ENCODE measurements around the gene TMEM144. TPM values are rescaled to one million over a fixed set of nuclear protein-coding genes. Genes with fewer than 3 reads are reported as not detected.
A peak's percentile ranks its signal among the peaks of the same experiment; 100 is the strongest.

Gene TMEM144
- total RNA-seq, 1 donor = 8.0 TPM

DNA sequence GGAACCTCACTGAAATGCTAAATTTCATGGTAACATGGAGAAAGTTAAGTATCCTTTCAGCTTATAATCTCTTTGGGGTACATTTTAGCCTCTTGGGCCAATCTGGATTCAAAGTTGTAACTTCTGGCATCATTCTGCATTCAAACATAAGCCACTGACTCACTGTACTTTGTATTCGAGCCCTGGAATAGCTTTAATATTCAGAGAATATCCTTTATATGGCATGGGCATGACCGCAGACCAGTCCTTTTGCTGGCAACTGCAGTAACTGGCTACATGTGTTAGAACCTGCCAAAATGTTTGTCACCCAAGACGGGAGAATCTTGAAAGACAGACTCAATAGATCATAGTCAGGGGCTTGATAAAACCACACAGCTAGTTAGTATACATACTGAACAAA, 40.8 kb upstream of the TMEM144 start:
- H3K4me2 ChIP-seq (ENCODE audit: insufficient read depth, low read length) = peak overlapping the region; percentile 79
- H3K9me3 ChIP-seq (ENCODE audit: low read depth, low read length) = no peaks in the 10 kb centered on the region
- TF ChIP-seq, protein P1, sequence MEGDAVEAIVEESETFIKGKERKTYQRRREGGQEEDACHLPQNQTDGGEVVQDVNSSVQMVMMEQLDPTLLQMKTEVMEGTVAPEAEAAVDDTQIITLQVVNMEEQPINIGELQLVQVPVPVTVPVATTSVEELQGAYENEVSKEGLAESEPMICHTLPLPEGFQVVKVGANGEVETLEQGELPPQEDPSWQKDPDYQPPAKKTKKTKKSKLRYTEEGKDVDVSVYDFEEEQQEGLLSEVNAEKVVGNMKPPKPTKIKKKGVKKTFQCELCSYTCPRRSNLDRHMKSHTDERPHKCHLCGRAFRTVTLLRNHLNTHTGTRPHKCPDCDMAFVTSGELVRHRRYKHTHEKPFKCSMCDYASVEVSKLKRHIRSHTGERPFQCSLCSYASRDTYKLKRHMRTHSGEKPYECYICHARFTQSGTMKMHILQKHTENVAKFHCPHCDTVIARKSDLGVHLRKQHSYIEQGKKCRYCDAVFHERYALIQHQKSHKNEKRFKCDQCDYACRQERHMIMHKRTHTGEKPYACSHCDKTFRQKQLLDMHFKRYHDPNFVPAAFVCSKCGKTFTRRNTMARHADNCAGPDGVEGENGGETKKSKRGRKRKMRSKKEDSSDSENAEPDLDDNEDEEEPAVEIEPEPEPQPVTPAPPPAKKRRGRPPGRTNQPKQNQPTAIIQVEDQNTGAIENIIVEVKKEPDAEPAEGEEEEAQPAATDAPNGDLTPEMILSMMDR (IDR thresholded peaks at IDR 0.05; ENCODE audit: extremely low read depth, low read depth, low read length) = no peak
- peaks cover 2% of the 10 kb centered on the region for H4K20me1 ChIP-seq (ENCODE audit: insufficient read depth, low read length)
- H3K27me3 ChIP-seq (ENCODE audit: insufficient read depth, low read length) = no peaks in the 10 kb centered on the region
- no peak for DNase-seq (ENCODE audit: insufficient read length, low spot score, missing footprints)
- no peak overlapping the region for H2AFZ ChIP-seq (ENCODE audit: low read length)
- H3K36me3 ChIP-seq (ENCODE audit: insufficient read depth, low read length) = peaks cover 4% of the 10 kb centered on the region
- H3K4me1 ChIP-seq (ENCODE audit: insufficient read depth, low read length) = peaks cover 27% of the 10 kb centered on the region
- no peak overlapping the region for H3K27ac ChIP-seq (ENCODE audit: low read depth, low read length)
- H3K4me3 ChIP-seq (ENCODE audit: insufficient read depth, low read length) = peak overlapping the region; percentile 63
- H3K79me2 ChIP-seq (ENCODE audit: insufficient read depth, low read length) = peaks cover 23% of the 10 kb centered on the region

DNA sequence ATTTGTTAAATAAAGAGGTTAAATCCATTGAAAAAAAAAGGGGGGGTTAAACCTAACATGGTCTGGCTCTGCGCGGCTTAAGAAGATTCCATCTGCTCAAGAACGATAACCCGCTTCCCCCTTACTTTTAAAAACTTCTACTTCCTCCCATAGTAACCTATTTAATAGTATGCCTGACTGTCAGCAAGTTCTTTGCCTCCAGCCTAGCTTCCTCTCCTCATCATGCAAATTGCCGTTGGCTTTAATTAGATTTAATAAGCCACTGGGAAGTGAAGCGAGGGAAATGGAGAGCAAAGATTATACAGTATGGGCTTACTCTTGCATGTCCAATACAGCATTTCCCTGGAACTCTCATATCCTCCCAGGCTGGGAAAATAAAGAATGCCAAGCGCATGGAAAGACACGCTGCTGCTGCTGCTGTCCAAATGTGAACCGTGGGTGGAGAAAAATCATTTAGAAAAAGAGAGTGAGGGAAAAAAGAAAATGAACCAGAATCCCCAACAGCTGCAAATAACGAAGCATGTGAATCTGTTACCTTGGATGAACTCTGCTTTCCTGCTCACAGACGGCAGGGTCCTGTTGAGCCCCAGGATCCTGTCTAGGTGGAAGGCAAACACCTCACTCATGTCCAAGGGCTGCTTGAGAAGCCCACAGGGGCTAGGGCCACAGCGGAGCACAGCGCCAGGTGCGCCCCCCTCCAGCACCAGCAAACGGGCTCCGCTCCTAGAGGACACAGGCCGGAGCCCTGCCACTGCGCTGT, 40.2 kb upstream of the TMEM144 start:
- peaks cover 4% of the 10 kb centered on the region for H3K36me3 ChIP-seq (ENCODE audit: insufficient read depth, low read length)

DNA sequence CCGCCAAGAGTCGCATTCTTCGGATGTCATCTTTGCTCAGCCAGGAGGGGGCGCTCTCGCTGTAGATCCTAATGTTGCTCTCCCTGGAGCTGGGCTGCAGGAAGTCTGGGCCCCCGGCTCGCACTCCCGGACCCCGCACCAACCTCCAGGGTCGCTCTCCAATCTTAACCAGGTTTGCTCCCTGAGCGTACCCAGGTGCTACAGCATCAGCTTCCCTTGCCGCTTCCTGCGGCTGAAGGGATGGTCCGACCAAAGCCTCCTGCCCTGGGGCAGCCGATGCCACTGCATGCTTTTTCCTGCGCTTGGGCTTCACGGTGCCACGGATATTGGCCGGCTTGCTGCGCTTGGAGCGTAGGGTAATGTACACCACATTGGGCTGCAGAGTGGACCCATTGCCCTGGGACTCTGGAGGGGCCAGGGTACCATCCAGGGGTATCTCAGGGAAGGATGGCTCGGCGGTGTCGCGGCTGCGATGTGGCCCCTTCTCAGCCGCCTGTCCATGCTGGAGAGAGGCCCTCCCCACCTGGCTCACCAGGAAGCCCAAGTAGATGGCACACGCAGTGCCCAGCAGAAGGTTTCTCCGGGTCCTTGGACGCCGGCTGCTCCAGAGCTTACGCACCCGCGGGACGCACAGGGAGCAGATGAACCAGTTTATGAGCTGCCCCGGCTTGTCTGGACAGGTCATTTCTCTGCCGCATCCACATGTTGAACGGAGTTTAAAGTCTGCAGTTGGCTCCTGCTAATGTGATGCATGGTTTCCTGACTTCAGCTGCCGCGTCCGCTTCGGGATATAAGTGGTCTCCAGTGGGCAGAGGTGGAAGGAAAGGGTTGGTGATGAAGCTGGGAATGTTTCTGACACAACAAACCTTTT, 39.4 kb upstream of the TMEM144 start:
- Histone ChIP-seq H4K20me1 (ENCODE audit: insufficient read depth, low read length) (peaks cover 2% of the 10 kb centered on the region), H3K79me2 (ENCODE audit: insufficient read depth, low read length) (peaks cover 19% of the 10 kb centered on the region), H3K9me3 (ENCODE audit: low read depth, low read length) (no peaks in the 10 kb centered on the region), H3K4me3 (ENCODE audit: insufficient read depth, low read length) (peak overlapping the region; percentile 63), H2AFZ (ENCODE audit: low read length) (peak overlapping the region; percentile 90), H3K27ac (ENCODE audit: low read depth, low read length) (peak overlapping the region; percentile 74), H3K4me1 (ENCODE audit: insufficient read depth, low read length) (peaks cover 27% of the 10 kb centered on the region), H3K36me3 (ENCODE audit: insufficient read depth, low read length) (peaks cover 4% of the 10 kb centered on the region), H3K4me2 (ENCODE audit: insufficient read depth, low read length) (peak overlapping the region; percentile 79), H3K27me3 (ENCODE audit: insufficient read depth, low read length) (no peaks in the 10 kb centered on the region)
- DNase-seq (ENCODE audit: insufficient read length, low spot score, missing footprints) = no peak
- TF ChIP-seq, protein P1 (IDR thresholded peaks at IDR 0.05; ENCODE audit: extremely low read depth, low read depth, low read length) = peak; percentile 36

More for the DNA sequence above, 40.2 kb upstream of the TMEM144 start:
- Histone ChIP-seq H2AFZ (ENCODE audit: low read length) (peak overlapping the region; percentile 28), H3K4me2 (ENCODE audit: insufficient read depth, low read length) (peak overlapping the region; percentile 79), H3K27me3 (ENCODE audit: insufficient read depth, low read length) (no peaks in the 10 kb centered on the region), H3K4me3 (ENCODE audit: insufficient read depth, low read length) (peak overlapping the region; percentile 63), H3K4me1 (ENCODE audit: insufficient read depth, low read length) (peaks cover 27% of the 10 kb centered on the region), H3K27ac (ENCODE audit: low read depth, low read length) (peak overlapping the region; percentile 60), H4K20me1 (ENCODE audit: insufficient read depth, low read length) (peaks cover 2% of the 10 kb centered on the region), H3K9me3 (ENCODE audit: low read depth, low read length) (no peaks in the 10 kb centered on the region), H3K79me2 (ENCODE audit: insufficient read depth, low read length) (peaks cover 19% of the 10 kb centered on the region)
- no peak for DNase-seq (ENCODE audit: insufficient read length, low spot score, missing footprints)
- TF ChIP-seq, protein P1 (IDR thresholded peaks at IDR 0.05; ENCODE audit: extremely low read depth, low read depth, low read length) = no peak

Measured in osteoblast (primary cell).